ENCODE measurements around the gene BUB3. TPM values are rescaled to one million over a fixed set of nuclear protein-coding genes. Genes with fewer than 3 reads are reported as not detected.

Gene BUB3
- total RNA-seq, 4 donors from 2014 or later, result 78.0 to 129 (median 95.9) TPM

DNA sequence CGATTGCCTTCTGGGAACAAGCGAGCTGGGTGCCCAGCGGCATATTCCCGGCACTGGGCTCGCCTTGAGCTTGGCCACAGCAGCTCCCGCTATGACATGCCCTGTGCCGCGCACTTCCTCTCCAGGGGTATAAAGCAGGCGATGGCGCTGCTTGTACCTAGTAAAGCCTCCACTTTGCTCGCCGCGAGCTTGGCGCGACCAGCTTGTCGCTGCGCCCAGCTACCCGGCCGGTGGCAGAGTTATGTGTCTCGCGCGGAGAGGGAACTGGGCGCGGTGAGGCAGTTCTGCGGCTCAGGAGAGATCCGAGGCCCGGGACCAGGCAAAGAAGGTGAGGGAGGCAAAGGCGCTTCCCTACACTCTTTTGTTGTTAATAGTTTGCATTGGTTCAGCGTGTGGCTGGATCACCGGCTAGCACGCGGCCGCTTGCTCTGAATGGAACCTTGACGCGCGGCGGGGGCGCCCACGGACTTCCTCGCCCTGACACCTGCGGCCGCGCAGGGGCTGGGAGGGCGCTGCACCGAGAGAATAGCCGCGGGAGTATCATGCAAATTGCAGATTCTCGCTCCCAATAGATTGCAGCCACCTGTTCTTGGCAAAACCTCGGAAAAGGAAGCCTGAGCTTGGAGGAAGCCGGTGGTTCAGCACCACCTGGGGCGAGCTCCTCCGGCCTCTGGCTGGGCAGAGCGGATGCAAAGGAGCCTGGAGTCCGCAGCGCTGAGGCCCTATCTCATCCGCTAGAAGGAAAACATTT, 3.0 kb upstream of the BUB3 start:
- no peak for TF ChIP-seq CTCF (IDR thresholded peaks at IDR 0.05; ENCODE audit: low read depth)

DNA sequence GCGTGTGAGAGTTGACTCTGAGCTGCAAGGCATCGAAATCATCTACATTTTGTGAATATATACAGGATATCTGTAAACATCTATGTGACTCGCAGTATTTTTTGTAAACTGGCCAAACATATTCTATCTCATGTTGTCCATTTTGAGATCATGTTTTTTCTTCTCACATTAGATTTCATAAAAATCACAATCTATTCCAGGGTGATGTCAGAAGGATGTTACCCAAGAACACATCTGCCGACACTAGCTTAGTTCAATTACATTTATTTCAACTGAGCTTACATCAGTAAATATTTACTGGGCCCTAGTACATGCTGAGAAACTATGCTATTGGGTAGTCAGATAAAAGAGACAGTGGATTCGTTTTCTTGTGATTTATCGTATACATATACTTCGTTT, 2.5 kb upstream of the BUB3 start:
- no peak for TF ChIP-seq CTCF (IDR thresholded peaks at IDR 0.05; ENCODE audit: low read depth)

- no peak for TF ChIP-seq CTCF (IDR thresholded peaks at IDR 0.05; ENCODE audit: low read depth)
These were observed 613 bp upstream of the BUB3 start for GRCh38 chr10:123153486-123154091.

GRCh38 chr10:123154711-123155505, 706 bp downstream of the BUB3 start:
- no peak for TF ChIP-seq CTCF (IDR thresholded peaks at IDR 0.05; ENCODE audit: low read depth)

DNA sequence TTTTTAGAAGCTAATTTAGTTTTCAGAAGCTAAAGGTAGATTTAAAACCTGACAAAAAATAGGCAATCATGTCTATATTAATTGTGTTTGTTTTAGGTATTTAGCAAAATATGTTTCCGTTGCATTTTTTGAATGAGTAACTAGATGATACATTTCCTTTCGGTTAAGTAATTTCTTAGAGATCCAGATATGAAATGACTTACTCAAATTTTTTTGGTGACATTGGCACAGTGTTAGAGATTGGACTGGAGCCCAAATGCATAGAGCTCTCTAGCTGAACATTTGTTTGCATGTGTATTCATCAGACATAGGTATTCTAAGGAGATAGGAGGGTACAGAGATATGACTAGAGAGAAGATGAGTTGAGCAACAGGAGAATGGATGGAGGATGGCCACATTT, 1.9 kb downstream of the BUB3 start:
- no peak for TF ChIP-seq CTCF (IDR thresholded peaks at IDR 0.05; ENCODE audit: low read depth)

DNA sequence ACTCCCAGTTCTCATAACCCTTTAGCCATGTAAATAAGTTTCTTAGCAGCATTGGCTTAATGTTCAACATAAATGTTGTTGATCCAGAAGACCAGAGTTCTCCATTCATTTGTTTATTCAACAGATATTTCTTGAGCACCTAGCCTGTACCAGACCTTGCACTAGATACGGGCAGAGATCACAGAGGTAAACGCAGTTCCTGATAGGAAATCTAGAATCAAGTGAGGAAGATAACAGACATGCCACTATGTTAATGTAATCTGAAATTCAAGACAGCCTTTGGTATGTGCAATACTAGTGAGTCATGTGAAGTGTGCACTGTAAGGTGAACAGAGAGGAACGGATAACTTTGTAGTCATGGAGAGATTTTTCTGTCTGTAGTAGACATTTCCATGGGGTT, 3.0 kb downstream of the BUB3 start:
- no peak for TF ChIP-seq CTCF (IDR thresholded peaks at IDR 0.05; ENCODE audit: low read depth)

GRCh38 chr10:123158682-123159081, 4.5 kb downstream of the BUB3 start:
- no peak for TF ChIP-seq CTCF (IDR thresholded peaks at IDR 0.05; ENCODE audit: low read depth)

Measured in subcutaneous adipose tissue (tissue), 4 donors.